WTC11 (cell line): ENCODE data around the gene BFAR. TPM values are rescaled to one million over a fixed set of nuclear protein-coding genes. Genes with fewer than 3 reads are reported as not detected.
"Not testable (repeated sequence)": the region's sequence is repeated elsewhere in the genome, so short reads cannot be mapped to it uniquely, and the experiment has no call there.

Experiments
- ATAC-seq: fragments of 200-7000 bp; cut with Tn5 transposase; 2 replicates; pipeline ENCODE4 v1.10.0; 2021; ENCODE audit warnings: mild to moderate bottlenecking, moderate library complexity
- CTCF ChIA-PET: fragments of 300-600 bp; sonication (Branson Sonifier 250); formaldehyde crosslinking; loops from one replicate; lab custom pipeline; 2021; ENCODE audit warnings: antibody characterized with exemption; lab: Charles Lee
- POLR2A ChIA-PET: fragments of 350-600 bp; sonication (Branson Sonifier 250); formaldehyde crosslinking; loops from one replicate; lab custom pipeline; 2021; ENCODE audit warnings: antibody characterized with exemption; lab: Charles Lee
- DNase-seq: peaks from one replicate; pipeline ENCODE4 v3.0.0; 2021; ENCODE audit warnings: low spot score
- H3K27ac Mint-ChIP-seq: 2 replicates; pipeline ENCODE4 v1.8.0; 2021; ENCODE audit warnings: mixed read lengths
- H3K27me3 Mint-ChIP-seq: 2 replicates; pipeline ENCODE4 v1.8.0; 2021; ENCODE audit warnings: low read depth, mild to moderate bottlenecking, moderate library complexity, mixed read lengths
- H3K36me3 Mint-ChIP-seq: 2 replicates; pipeline ENCODE4 v1.8.0; 2021; ENCODE audit warnings: mixed read lengths
- H3K4me1 Mint-ChIP-seq: 2 replicates; pipeline ENCODE4 v1.8.0; 2022; ENCODE audit warnings: mixed read lengths
- H3K4me3 Mint-ChIP-seq: 2 replicates; pipeline ENCODE4 v1.8.0; 2021; ENCODE audit warnings: mild to moderate bottlenecking, moderate library complexity, mixed read lengths
- H3K9me3 Mint-ChIP-seq: 2 replicates; pipeline ENCODE4 v1.8.0; 2021; ENCODE audit warnings: mixed read lengths
- total RNA-seq: library from RNA; stranded (reverse); gene quantifications from 3 replicates; pipeline ENCODE4 v1.2.3, GENCODE V29; 2021

BFAR gene
- total RNA-seq, 1 experiment from 2014 or later: 70.3 TPM

- H3K36me3 Mint-ChIP-seq, H3K4me3 Mint-ChIP-seq, POLR2A ChIA-PET, H3K4me1 Mint-ChIP-seq, CTCF ChIA-PET, DNase-seq, H3K27ac Mint-ChIP-seq, H3K27me3 Mint-ChIP-seq, H3K9me3 Mint-ChIP-seq: not testable (repeated sequence)
- peak; percentile 99 for ATAC-seq
Observed at GRCh38 chr16:14703156-14704011, 70.6 kb downstream of the BFAR start, which contains the start of gene NPIPA3. Gene NPIPA3 (plus strand): TSS chr16:14703411. CDS start chr16:14708944, 5,533 bp downstream.

Other genes with a start within 250 kb of the BFAR start
- gene PARN, start 2.7 kb upstream of the BFAR start, total RNA-seq: 37.7 to 39.4 TPM (median 38.5 TPM) in 3 replicates
- gene PLA2G10, start 61.4 kb downstream of the BFAR start, total RNA-seq: 0.39 to 0.85 TPM (median 0.42 TPM) in 3 replicates
- 0.92 to 2.3 TPM (median 1.4 TPM) in 3 replicates for gene NPIPA3, start 70.5 kb downstream of the BFAR start, total RNA-seq
- gene NPIPA2, start 109.6 kb downstream of the BFAR start, total RNA-seq: 12.1 to 20.8 TPM (median 19.5 TPM) in 3 replicates
- 100.0 to 112 TPM (median 101 TPM) in 3 replicates for gene NOMO1, start 200.8 kb downstream of the BFAR start, total RNA-seq